Subcutaneous adipose tissue (tissue), 4 donors: ENCODE data around the gene PLXNA4. TPM values are rescaled to one million over a fixed set of nuclear protein-coding genes. Genes with fewer than 3 reads are reported as not detected.

Experiments used
- total RNA-seq, 4 donors: library from RNA; depleted of rRNA; stranded (reverse); fragments of >200 nt; gene quantifications; one replicate each; pipeline ENCODE4 v1.1.0, GENCODE V29; 2016
- TF ChIP-seq, protein P1 (sequence below): fragments of 450-650 bp; IDR thresholded peaks from one replicate; pipeline ENCODE4 v1.5.1; 2016; ENCODE audit warnings: low read depth, mild to moderate bottlenecking, control low read depth, antibody characterized with exemption, moderate library complexity

The PLXNA4 gene
- total RNA-seq, 4 donors from 2014 or later: 30.2 to 112 (median 54.6) TPM

GRCh38 chr7:132551886-132552285 is 24.4 kb downstream of the PLXNA4 start:
- TF ChIP-seq, protein P1, sequence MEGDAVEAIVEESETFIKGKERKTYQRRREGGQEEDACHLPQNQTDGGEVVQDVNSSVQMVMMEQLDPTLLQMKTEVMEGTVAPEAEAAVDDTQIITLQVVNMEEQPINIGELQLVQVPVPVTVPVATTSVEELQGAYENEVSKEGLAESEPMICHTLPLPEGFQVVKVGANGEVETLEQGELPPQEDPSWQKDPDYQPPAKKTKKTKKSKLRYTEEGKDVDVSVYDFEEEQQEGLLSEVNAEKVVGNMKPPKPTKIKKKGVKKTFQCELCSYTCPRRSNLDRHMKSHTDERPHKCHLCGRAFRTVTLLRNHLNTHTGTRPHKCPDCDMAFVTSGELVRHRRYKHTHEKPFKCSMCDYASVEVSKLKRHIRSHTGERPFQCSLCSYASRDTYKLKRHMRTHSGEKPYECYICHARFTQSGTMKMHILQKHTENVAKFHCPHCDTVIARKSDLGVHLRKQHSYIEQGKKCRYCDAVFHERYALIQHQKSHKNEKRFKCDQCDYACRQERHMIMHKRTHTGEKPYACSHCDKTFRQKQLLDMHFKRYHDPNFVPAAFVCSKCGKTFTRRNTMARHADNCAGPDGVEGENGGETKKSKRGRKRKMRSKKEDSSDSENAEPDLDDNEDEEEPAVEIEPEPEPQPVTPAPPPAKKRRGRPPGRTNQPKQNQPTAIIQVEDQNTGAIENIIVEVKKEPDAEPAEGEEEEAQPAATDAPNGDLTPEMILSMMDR: no peak

DNA sequence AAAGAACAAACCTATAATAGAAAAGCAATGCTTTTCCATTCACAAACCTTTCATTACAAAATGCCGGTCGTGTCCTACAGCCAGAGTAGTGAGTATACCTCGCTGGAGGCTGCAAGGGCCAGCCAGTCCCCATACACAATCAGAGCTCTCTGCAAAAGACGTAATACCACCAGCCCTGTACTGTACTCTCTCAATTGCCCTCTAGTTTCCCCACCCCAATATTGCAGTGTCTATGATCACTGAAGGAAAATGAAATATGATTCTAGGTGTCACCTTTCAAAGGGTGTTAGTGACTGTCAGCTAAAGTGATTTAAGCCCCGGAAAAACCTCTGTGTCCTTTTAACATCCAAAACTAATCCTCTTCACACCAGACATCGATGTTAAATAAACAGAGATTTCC is 24.8 kb downstream of the PLXNA4 start:
- TF ChIP-seq, protein P1: no peak

GRCh38 chr7:132548489-132549078 is 27.7 kb downstream of the PLXNA4 start:
- TF ChIP-seq, protein P1: no peak

DNA sequence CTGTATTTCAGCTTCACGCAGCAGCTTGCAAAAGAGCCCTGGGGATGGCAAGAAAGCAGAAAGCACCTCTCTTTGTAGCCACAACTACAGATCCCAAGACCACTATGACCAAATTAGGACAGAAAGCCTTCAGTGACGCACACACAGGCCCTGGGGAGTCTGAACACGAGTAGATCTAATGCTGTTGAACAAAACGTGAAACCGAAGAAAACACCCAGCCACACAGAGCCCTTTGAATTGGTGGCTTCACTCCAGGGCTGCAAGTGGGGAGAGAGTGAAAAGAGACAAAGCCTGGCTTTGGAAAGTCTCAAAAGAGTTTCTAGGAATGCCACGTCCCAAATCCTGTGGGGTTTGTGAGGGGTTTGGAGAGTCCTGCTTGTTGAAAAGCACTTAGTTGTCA is 28.4 kb downstream of the PLXNA4 start:
- TF ChIP-seq, protein P1: no peak

DNA sequence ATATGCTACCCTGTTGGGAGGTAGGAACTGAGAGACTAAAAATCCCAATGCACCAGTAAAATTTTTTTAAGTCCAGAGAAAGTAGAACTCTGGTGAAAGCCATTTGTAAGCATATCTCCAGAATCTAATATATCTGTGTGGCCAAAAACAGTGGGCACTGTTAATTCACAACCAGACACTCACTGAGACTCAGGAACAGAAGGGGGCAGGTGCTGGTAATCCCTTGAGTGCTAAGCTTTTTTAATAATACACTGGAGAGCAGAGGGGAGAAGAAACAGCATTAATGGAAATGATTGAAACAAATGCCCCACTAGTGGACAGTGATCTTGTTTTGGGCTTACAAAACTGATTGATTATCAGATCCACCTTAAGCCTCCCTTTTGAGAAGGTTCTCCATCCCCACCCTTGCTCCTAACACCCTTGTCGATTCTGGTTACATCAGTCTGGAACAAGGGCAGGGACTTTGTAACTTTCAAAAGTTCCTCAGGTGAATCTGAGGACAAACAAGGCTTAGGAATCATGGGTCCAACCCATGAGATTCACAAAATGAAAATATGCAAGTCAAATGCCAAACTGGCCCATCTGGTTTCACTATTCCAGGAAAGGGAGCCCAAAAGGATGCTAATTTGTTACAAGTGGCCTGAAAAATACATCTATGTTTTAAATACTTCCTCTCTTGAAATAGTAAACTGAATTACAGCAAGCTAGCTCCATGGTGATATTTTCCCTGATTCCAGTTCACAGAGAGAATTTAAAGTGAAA is 29.7 kb downstream of the PLXNA4 start:
- TF ChIP-seq, protein P1: no peak

DNA sequence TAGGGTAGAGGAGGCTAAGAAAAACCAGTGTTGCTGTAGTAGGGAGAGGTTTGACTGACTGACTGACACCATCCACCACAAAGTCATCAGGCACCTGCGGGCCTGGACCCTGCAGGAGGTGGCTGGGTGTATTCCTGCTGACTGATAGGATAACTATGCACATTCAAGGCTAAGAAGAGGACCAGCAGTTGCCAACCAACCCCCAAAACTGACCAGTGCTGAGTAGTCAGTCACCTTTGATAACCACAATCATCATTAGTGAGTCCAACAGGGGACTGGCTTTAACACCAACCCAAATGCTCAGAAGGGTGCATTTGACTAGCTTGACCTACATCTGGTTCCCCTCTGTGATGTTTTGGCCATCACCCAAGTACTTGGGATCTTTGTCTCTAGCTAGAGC is 30.5 kb downstream of the PLXNA4 start:
- TF ChIP-seq, protein P1: no peak

DNA sequence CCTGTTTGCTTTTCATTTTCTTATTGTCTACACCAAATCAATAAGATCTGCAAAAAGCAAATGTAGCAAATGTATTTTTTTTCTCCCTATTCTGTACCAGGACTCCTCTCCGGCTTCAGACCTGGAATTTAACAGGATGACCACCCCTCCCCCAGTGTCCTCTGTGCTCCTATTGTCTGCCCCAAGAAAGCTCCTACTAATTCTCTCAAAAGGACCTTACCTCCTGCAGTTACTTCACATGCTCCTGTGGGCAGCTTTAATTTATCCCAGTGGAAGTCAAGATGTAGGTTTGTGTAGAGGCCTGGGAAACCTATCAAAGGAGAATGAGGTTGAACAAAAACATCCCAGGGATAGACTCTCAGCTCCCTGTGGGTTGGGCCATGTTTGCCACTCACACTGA is 31.3 kb downstream of the PLXNA4 start:
- TF ChIP-seq, protein P1: no peak
